ENCODE data around the gene NCKAP5.

GRCh38 chr2:133120310-133120709 lies 448.0 kb downstream of the NCKAP5 start:
- TF ChIP-seq, protein P1, sequence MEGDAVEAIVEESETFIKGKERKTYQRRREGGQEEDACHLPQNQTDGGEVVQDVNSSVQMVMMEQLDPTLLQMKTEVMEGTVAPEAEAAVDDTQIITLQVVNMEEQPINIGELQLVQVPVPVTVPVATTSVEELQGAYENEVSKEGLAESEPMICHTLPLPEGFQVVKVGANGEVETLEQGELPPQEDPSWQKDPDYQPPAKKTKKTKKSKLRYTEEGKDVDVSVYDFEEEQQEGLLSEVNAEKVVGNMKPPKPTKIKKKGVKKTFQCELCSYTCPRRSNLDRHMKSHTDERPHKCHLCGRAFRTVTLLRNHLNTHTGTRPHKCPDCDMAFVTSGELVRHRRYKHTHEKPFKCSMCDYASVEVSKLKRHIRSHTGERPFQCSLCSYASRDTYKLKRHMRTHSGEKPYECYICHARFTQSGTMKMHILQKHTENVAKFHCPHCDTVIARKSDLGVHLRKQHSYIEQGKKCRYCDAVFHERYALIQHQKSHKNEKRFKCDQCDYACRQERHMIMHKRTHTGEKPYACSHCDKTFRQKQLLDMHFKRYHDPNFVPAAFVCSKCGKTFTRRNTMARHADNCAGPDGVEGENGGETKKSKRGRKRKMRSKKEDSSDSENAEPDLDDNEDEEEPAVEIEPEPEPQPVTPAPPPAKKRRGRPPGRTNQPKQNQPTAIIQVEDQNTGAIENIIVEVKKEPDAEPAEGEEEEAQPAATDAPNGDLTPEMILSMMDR (IDR thresholded peaks at IDR 0.05; ENCODE audit: borderline replicate concordance, extremely low read depth, low read length, poor library complexity, severe bottlenecking): no peak
- TF ChIP-seq EZH2 (IDR thresholded peaks at IDR 0.05; ENCODE audit: borderline replicate concordance, low read depth, low read length, severe bottlenecking): no peak

All from DND-41 (cell line).